NCI-H1436 treated with DMSO at 0.1 percent for 48 hours (cell line): ENCODE data around the gene PIGX.
A peak's percentile ranks its signal among the peaks of the same experiment; 100 is the strongest.
"Not testable (repeated sequence)": the region's sequence is repeated elsewhere in the genome, so short reads cannot be mapped to it uniquely, and the experiment has no call there.

Experiments
- DNase-seq: peaks from one replicate; lab custom pipeline; 2025; lab: John Stamatoyannopoulos, UW

The PIGX gene

GRCh38 chr3:196706327-196706726 lies 5.8 kb upstream of the PIGX start:
- no peak for DNase-seq

- DNase-seq = no peak
Measured at GRCh38 chr3:196706731-196707130, 5.4 kb upstream of the PIGX start.

GRCh38 chr3:196707566-196707965 lies 4.6 kb upstream of the PIGX start:
- DNase-seq = no peak

- DNase-seq = no peak
Measured at GRCh38 chr3:196708467-196708866, 3.7 kb upstream of the PIGX start.

GRCh38 chr3:196712514-196713413 lies 587 bp downstream of the PIGX start:
- no peak for DNase-seq

- not testable (repeated sequence) for DNase-seq
Measured at GRCh38 chr3:196717162-196717561, 5.0 kb downstream of the PIGX start.

- DNase-seq = no peak
Measured at GRCh38 chr3:196721097-196721496, 8.9 kb downstream of the PIGX start.

- DNase-seq = no peak
Measured at GRCh38 chr3:196726788-196727675, 14.9 kb downstream of the PIGX start.

GRCh38 chr3:196735751-196736150 lies 23.6 kb downstream of the PIGX start:
- DNase-seq = no peak

- no peak for DNase-seq
Measured at GRCh38 chr3:196736670-196737374, 24.6 kb downstream of the PIGX start.

- peak; percentile 22 for DNase-seq
Measured at GRCh38 chr3:196737655-196738054, 25.5 kb downstream of the PIGX start.

- DNase-seq = peak; percentile 84
Measured at GRCh38 chr3:196739671-196740480, 27.7 kb downstream of the PIGX start, which contains the start of gene PAK2. TSS of gene PAK2 (plus strand) at chr3:196739857. CDS start at chr3:196782647, 42,790 bp downstream.

GRCh38 chr3:196740481-196741248 lies 28.5 kb downstream of the PIGX start:
- no peak for DNase-seq

GRCh38 chr3:196741249-196741889 lies 29.2 kb downstream of the PIGX start:
- DNase-seq = no peak

- not testable (repeated sequence) for DNase-seq
Measured at GRCh38 chr3:196743569-196743968, 31.4 kb downstream of the PIGX start.

- DNase-seq = no peak
Measured at GRCh38 chr3:196749125-196749524, 36.9 kb downstream of the PIGX start.

GRCh38 chr3:196753201-196753600 lies 41.0 kb downstream of the PIGX start:
- no peak for DNase-seq

- no peak for DNase-seq
Measured at GRCh38 chr3:196754091-196754981, 42.2 kb downstream of the PIGX start.

GRCh38 chr3:196756732-196757131 lies 44.6 kb downstream of the PIGX start:
- DNase-seq = no peak
